NB4 (cell line): ENCODE results near the gene PTRH1.

Source experiments
- CTCF ChIP-seq: IDR thresholded peaks from one replicate; pipeline ENCODE4 v1.5.1; 2012; ENCODE audit warnings: low read depth, low read length
- MAX ChIP-seq: IDR thresholded peaks from 2 replicates; pipeline ENCODE4 v1.6.1; 2011; ENCODE audit warnings: low read depth, low read length
- MYC ChIP-seq: IDR thresholded peaks from 2 replicates; pipeline ENCODE4 v1.6.1; 2011; ENCODE audit warnings: low read depth, low read length
- POLR2A ChIP-seq: IDR thresholded peaks from 2 replicates; pipeline ENCODE4 v1.6.1; 2011; ENCODE audit warnings: mild to moderate bottlenecking; ENCODE audit not compliant: insufficient read length; ENCODE audit errors: extremely low read depth

GRCh38 chr9:127680226-127680625 is 35.2 kb downstream of the PTRH1 start:
- TF ChIP-seq CTCF = no peak
- TF ChIP-seq POLR2A = no peak
- no peak for TF ChIP-seq MAX
- no peak for TF ChIP-seq MYC
